Left colon (tissue), 2 donors: ENCODE results near the gene SP3. TPM values are rescaled to one million over a fixed set of nuclear protein-coding genes. Genes with fewer than 3 reads are reported as not detected.

Experiments used
- ATAC-seq: fragments of 200-7000 bp; cut with Tn5 transposase; one replicate; pipeline ENCODE4 v1.9.1; 2020; ENCODE audit warnings: mild to moderate bottlenecking, moderate library complexity
- DNase-seq, 2 donors: peaks; one replicate each; pipeline ENCODE4 v3.0.0-alpha.2; 2020
- intact Hi-C, 2 donors: fragments of 100-400 bp; cut with DNase I in 1 of 2; cut with micrococcal nuclease in 1 of 2; formaldehyde crosslinking; loops; one replicate each; pipeline versions ENCODE4 v1.11.2 to v1.14.0; 2022; cut with DNase I, micrococcal nuclease
- long read RNA-seq: library from polyadenylated mRNA; unstranded; transcript quantifications from one replicate; pipeline ENCODE4 v2.0.0, GENCODE V29; 2021
- total RNA-seq, 2 donors: library from RNA; stranded (reverse); fragmentation: NEBNext Ultra II Directional; extraction: Animal tissue kit (Norgen Biotek cat#: 25700); gene quantifications; one replicate each; pipeline ENCODE4 v1.2.1, GENCODE V29; 2021
- donor health status: DM: no; HTN: no; CAD: no.
- donor health status: DM: yes; HTN: yes; CAD: no.

SP3 gene
- 10 to 100 TPM; 67.8 to 92.6 TPM for total RNA-seq
- long read RNA-seq, full-length matches to known transcripts, result 42 of 66 reads
- long read RNA-seq, partial matches to known transcripts, result 12 of 66 reads
- long read RNA-seq, other reads (novel, unspliced or antisense), result 12 of 66 reads

- peak; percentile 97 to 99 for DNase-seq
- ATAC-seq, result peak; percentile 74
- intact Hi-C loops, result no loop called here
These were observed at the start of gene SP3 for GRCh38 chr2:173965372-173966025. Gene SP3, minus strand, starts transcription at chr2:173965373. Its CDS starts 202 bp downstream, at chr2:173965171.

- intact Hi-C loops, result no loop called here
- no peak for ATAC-seq
- DNase-seq, result no peak
These were observed 49.5 kb upstream of the SP3 start for GRCh38 chr2:174014699-174015070.

DNA sequence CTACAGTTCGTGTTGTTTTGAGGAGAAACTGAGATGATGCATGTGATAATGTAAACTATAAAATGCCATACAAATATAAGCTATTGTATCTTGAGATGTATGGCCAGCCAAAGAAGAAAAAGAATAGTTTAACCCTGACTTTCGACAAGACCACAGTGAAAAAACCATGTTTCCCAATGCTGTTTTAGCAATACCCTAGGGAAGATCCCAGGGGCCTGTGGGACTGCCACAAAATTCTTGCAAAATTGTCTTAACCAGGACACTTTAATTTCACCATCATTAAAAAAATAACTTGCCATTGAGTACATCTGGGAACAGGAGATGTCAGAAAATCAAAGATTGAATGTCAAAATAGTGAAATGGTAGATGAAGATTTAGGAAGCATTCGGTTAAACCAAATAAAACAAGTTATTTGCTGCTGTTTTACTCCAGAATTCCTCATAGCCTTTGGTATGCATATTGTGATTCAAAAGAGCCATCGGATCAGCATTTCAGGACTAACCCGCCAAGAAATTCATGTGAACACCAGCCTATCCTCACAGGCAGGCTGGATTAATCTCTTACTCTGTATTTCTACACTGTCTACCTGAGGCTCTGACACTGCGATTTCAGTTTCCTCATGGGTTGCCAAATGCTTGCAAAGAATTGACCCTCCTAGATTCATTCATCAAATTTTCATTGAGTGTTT lies 49.0 kb upstream of the SP3 start:
- ATAC-seq (no peak), DNase-seq (no peak)
- intact Hi-C loops, result no loop called here

GRCh38 chr2:174013315-174013751 lies 48.2 kb upstream of the SP3 start:
- ATAC-seq (peak; percentile 28), DNase-seq (no peak)
- intact Hi-C loops, result no loop called here

DNA sequence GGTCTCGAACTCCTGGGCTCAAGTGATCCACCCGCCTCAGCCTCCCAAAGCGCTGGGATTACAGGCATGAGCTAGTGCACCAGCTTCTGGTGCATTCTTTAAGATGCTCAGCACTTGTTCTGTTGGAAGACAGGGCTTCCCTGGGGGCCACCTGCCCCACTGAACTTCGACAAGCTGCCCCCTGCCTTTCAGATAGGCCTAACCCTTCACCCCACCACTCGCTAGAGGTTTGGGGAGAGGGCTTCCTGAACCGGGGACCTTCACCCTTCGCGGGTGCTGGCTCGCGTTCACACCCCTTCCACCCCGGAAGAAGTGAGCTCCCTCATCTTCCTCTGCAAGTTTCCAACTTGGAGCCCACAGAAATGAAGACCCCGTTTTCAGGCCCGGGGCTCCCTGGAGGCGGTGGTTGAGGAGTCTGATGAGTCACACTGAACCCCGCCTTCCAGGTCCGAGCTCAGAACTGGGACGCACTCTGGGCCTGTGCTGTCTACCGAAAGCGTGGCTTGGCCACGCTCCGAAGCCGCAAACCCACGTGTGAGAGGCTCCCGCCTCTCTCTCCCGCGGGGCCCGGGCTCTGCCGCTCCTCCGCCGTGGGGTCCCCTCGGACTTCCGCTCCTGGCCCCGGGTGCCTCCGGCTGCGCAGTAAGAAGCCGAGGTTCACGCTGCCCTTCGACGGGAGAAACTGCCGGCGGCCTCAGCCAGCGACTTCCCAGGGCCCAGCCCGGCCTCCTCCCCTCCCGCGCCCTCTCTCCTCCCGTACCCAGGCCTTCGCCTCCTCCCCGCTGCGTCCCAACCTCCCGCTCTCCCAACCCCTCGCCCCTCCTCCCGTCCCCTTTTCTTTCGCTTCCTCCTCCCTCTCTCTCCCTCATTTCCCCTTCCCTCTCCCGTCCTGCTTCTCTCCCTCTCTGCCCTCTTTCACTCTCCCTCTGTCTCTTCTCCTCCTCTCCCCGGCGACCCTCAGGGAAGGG lies 47.5 kb upstream of the SP3 start:
- DNase-seq (peak; percentile 51 to 70), ATAC-seq (peak; percentile 75)
- intact Hi-C loops, result no loop called here

DNA sequence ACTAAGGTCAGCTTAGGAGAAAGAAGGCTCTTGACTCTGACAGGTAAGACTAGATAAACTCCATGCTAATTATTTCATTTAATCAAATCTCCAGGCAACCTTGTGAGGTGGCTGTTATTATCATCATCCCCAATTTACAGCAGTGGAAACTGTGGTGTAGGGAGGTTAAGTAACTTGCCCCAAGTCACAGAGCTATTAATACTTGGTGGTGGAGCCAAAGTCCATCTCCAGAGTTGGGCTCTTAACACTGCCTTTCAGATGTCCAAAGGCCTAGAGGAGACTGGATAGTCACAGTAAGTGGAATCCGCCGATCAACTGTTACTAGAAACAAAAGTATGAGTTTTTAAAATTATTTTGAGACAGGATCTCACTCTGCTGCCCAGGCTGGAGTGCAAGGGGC lies 46.6 kb upstream of the SP3 start:
- ATAC-seq (no peak), DNase-seq (no peak)

GRCh38 chr2:174011173-174011572 lies 46.0 kb upstream of the SP3 start:
- intact Hi-C loops, result no loop called here
- DNase-seq, result no peak
- no peak for ATAC-seq

More for the DNA sequence above, 46.6 kb upstream of the SP3 start:
- intact Hi-C loops, result no loop called here

GRCh38 chr2:174009488-174010223 lies 44.5 kb upstream of the SP3 start:
- DNase-seq (no peak), ATAC-seq (no peak)
- intact Hi-C loops, result no loop called here

DNA sequence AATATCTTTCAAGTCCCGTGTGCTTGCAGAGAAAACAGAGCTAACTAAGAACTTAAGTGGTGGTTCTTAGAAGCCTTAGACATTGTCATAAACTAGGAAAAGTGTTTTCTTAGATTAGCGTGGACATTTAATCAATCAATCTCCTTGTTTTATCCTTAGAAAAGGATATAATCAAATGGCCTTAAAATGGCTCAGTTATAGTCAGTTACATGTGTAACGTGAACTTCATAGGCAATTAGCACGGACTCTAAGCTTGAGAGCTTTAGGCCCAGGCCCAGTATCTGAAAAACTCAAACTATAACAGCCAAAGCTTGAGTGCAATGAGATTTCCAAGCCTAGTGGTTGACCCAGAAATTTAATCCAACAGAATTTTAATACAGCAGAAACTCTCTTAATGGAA lies 43.5 kb upstream of the SP3 start:
- DNase-seq, result no peak
- no peak for ATAC-seq
- intact Hi-C loops, result no loop called here

DNA sequence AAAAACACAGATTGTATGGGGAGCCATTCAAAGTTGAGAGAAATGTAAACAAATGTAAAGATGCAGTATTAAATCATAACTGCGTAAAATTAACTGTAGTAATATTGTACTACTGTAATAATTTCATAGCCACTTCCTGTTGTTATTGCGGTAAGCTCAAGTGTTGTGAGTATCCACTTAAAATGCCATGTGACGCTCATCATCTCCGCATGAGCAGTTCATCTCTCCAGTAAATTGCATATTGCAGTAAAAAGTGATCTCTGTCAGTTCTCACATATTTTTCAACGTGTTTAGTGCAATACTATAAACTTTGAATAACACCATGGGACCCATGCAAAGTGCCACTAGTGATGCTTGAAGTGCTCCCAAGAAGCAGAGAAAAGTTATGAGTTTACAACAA lies 41.8 kb upstream of the SP3 start:
- intact Hi-C loops, result no loop called here
- DNase-seq (no peak), ATAC-seq (no peak)

- ATAC-seq, result no peak
- no peak for DNase-seq
- intact Hi-C loops, result no loop called here
These were observed 40.7 kb upstream of the SP3 start for GRCh38 chr2:174005801-174006419.

DNA sequence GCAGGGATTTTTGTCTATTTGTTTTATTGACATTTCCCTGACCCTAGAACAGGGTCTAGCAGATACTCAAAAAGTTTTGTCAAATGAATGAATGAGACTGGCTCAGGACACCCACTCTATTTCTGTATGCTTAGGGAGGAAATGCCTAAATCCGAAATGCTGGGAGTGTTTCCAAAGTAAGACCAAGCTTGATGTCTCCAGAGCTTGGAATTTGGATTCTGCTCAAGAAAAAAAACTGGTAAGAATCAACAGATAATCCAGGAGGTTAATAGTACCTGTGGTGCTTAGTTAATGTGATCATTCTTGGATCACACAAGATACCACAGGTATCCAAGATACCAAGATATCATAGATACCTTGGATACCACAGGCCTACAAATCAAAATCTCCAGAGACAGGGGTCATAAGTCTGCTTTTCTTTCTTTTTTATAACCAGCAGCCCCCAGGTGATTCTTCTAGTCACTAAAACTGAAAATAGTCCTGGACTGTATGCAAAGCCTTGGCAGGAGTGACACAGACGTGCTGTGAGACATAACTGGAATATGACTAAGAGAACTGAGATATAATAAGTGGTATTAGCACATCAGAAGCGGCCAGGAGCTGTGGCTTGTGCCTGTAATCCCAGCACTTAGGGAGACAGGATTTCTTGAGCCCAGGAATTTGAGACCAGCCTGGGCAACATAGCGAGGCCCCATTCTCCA lies 39.9 kb upstream of the SP3 start:
- no peak for ATAC-seq
- no peak for DNase-seq
- intact Hi-C loops, result no loop called here

- ATAC-seq, result peak; percentile 76
- DNase-seq, result no peak
These were observed 38.8 kb upstream of the SP3 start for GRCh38 chr2:174003720-174004695.

GRCh38 chr2:174002679-174003078 lies 37.5 kb upstream of the SP3 start:
- intact Hi-C loops, result no loop called here
- no peak for ATAC-seq
- no peak for DNase-seq

More at GRCh38 chr2:174003720-174004695, 38.8 kb upstream of the SP3 start:
- intact Hi-C loops, result no loop called here

DNA sequence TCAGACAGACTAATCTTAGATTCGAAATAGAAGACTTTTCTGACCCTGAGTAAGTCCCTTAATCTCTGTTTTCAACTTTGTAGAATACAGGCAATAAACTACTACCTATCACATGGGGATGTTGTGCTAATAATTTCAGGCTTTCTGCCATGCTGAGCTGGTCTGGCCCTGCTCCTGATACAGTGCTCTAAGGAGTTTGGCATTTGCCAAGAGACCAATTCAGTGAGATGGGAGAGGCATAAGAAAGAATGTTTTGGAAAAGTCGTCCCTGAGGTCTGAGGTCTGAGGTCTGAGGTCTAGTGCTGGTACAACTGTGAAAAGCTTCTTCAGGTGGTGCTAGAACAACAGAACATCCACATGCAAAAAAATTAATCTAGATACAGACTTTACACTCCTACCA lies 35.9 kb upstream of the SP3 start:
- ATAC-seq, result no peak
- intact Hi-C loops, result no loop called here
- DNase-seq, result no peak

GRCh38 chr2:173999724-174000123 lies 34.6 kb upstream of the SP3 start:
- intact Hi-C loops, result no loop called here
- no peak for DNase-seq
- no peak for ATAC-seq

DNA sequence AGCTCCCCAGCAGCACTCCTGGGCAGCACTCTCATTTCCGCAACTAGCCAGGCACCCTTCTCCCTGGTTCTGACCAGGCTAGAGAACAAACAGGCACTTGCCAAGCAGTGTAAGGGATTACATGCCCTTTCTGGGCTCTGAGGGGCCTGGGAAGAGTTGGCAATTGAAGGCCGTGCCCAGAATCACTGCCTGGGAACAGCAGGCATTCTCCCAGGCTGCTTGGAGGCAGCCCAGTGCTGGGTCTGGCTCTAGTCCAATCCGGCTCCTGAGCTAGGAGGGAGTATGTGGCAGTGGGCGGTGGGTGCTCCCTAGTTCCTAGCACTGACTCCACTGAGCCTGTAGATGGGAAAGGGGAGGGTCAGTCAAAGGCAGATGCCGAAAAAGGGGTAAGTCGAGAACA lies 34.1 kb upstream of the SP3 start:
- DNase-seq (peak in 1 of 2 donors; percentile 27), ATAC-seq (no peak)
- intact Hi-C loops, result no loop called here
